ENCODE data around the gene KCNN2. TPM values are rescaled to one million over a fixed set of nuclear protein-coding genes. Genes with fewer than 3 reads are reported as not detected.

The KCNN2 gene
- total RNA-seq, 1 donor from 2014 or later, result 2.3 TPM

- peak; percentile 83 for DNase-seq
- Mint-ChIP-seq H3K27ac (ENCODE audit: unreplicated experiment) (no peak overlapping the region), H3K9me3 (ENCODE audit: unreplicated experiment) (no peaks in the 10 kb centered on the region), H3K36me3 (ENCODE audit: unreplicated experiment) (no peaks in the 10 kb centered on the region), H3K4me3 (ENCODE audit: unreplicated experiment) (no peak overlapping the region), H3K27me3 (ENCODE audit: unreplicated experiment) (no peaks in the 10 kb centered on the region), H3K4me1 (ENCODE audit: low read depth, unreplicated experiment) (peaks cover 14% of the 10 kb centered on the region)
- peak; percentile 70 for TF ChIP-seq CTCF (IDR thresholded peaks at IDR 0.05; ENCODE audit: partially characterized antibody, unreplicated experiment)
Observed at GRCh38 chr5:114449860-114450421, 88.1 kb downstream of the KCNN2 start.

GRCh38 chr5:114450437-114450836 lies 88.6 kb downstream of the KCNN2 start:
- Mint-ChIP-seq H3K9me3 (ENCODE audit: unreplicated experiment) (no peaks in the 10 kb centered on the region), H3K27me3 (ENCODE audit: unreplicated experiment) (no peaks in the 10 kb centered on the region), H3K36me3 (ENCODE audit: unreplicated experiment) (no peaks in the 10 kb centered on the region), H3K4me1 (ENCODE audit: low read depth, unreplicated experiment) (peaks cover 14% of the 10 kb centered on the region), H3K4me3 (ENCODE audit: unreplicated experiment) (no peak overlapping the region), H3K27ac (ENCODE audit: unreplicated experiment) (no peak overlapping the region)
- TF ChIP-seq CTCF (IDR thresholded peaks at IDR 0.05; ENCODE audit: partially characterized antibody, unreplicated experiment), result no peak
- no peak for DNase-seq

- no peak overlapping the region for H3K27ac Mint-ChIP-seq (ENCODE audit: unreplicated experiment)
- H3K9me3 Mint-ChIP-seq (ENCODE audit: unreplicated experiment), result no peaks in the 10 kb centered on the region
- TF ChIP-seq CTCF (IDR thresholded peaks at IDR 0.05; ENCODE audit: partially characterized antibody, unreplicated experiment), result no peak
- H3K4me1 Mint-ChIP-seq (ENCODE audit: low read depth, unreplicated experiment), result no peaks in the 10 kb centered on the region
- H3K36me3 Mint-ChIP-seq (ENCODE audit: unreplicated experiment), result no peaks in the 10 kb centered on the region
- no peak for DNase-seq
- H3K4me3 Mint-ChIP-seq (ENCODE audit: unreplicated experiment), result no peak overlapping the region
- H3K27me3 Mint-ChIP-seq (ENCODE audit: unreplicated experiment), result no peaks in the 10 kb centered on the region
Observed at GRCh38 chr5:114458726-114459125, 96.9 kb downstream of the KCNN2 start.

GRCh38 chr5:114467171-114467570 lies 105.3 kb downstream of the KCNN2 start:
- no peak for DNase-seq
- Mint-ChIP-seq H3K4me1 (ENCODE audit: low read depth, unreplicated experiment) (no peaks in the 10 kb centered on the region), H3K4me3 (ENCODE audit: unreplicated experiment) (no peak overlapping the region), H3K9me3 (ENCODE audit: unreplicated experiment) (no peaks in the 10 kb centered on the region), H3K27me3 (ENCODE audit: unreplicated experiment) (no peaks in the 10 kb centered on the region), H3K27ac (ENCODE audit: unreplicated experiment) (no peak overlapping the region), H3K36me3 (ENCODE audit: unreplicated experiment) (no peaks in the 10 kb centered on the region)
- no peak for TF ChIP-seq CTCF (IDR thresholded peaks at IDR 0.05; ENCODE audit: partially characterized antibody, unreplicated experiment)

- no peaks in the 10 kb centered on the region for H3K27me3 Mint-ChIP-seq (ENCODE audit: unreplicated experiment)
- no peaks in the 10 kb centered on the region for H3K4me1 Mint-ChIP-seq (ENCODE audit: low read depth, unreplicated experiment)
- no peak overlapping the region for H3K4me3 Mint-ChIP-seq (ENCODE audit: unreplicated experiment)
- H3K27ac Mint-ChIP-seq (ENCODE audit: unreplicated experiment), result no peak overlapping the region
- no peaks in the 10 kb centered on the region for H3K9me3 Mint-ChIP-seq (ENCODE audit: unreplicated experiment)
- no peaks in the 10 kb centered on the region for H3K36me3 Mint-ChIP-seq (ENCODE audit: unreplicated experiment)
- no peak for TF ChIP-seq CTCF (IDR thresholded peaks at IDR 0.05; ENCODE audit: partially characterized antibody, unreplicated experiment)
- no peak for DNase-seq
Observed at GRCh38 chr5:114467729-114468128, 105.9 kb downstream of the KCNN2 start.

Data from glutamatergic neuron (in vitro differentiated cells).